Sigmoid colon (tissue), 4 donors: ENCODE measurements around the gene PHF20.

ENCODE experiments used
- POLR2A ChIP-seq, 2 donors: fragments of 450-650 bp; IDR thresholded peaks; one replicate each; pipeline ENCODE4 v1.6.1; 2016; ENCODE audit warnings: antibody characterized with exemption in 2 of 2, mild to moderate bottlenecking in 2 of 2, moderate library complexity in 2 of 2
- POLR2AphosphoS5 ChIP-seq, 4 donors: sonication (generic); formaldehyde crosslinking; IDR thresholded peaks; one replicate each; pipeline ENCODE4 v1.6.1; 2017; ENCODE audit warnings: antibody characterized with exemption in 4 of 4
- TF ChIP-seq, protein P1 (sequence below), 4 experiments: fragments of 450-650 bp in 3 of 4; fragments of 200-600 bp in 1 of 4; IDR thresholded peaks; one replicate each; pipeline ENCODE4 v1.5.1; 2016 to 2019; ENCODE audit warnings: antibody characterized with exemption in 4 of 4, mild to moderate bottlenecking in 3 of 4, moderate library complexity in 2 of 4

DNA sequence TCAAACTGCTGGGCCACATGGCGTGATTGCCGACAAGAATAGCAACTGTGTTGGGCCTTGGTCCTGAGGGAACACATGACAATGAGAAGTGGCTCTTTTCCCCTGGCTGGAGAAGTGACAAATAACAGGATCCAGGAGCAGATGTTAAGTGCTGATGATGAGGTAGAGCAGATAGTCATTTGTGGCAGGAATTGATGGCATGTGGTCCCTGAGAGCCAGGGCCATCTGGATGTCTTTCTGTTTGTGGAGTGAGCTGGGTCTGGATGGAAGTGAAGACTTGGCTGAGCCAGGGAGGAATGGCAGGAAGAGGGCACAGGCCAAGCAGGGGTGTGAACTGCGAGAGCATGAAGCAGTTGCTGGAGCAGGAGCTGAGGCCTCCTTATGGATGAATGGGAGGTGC, 114.7 kb downstream of the PHF20 start:
- TF ChIP-seq, protein P1, sequence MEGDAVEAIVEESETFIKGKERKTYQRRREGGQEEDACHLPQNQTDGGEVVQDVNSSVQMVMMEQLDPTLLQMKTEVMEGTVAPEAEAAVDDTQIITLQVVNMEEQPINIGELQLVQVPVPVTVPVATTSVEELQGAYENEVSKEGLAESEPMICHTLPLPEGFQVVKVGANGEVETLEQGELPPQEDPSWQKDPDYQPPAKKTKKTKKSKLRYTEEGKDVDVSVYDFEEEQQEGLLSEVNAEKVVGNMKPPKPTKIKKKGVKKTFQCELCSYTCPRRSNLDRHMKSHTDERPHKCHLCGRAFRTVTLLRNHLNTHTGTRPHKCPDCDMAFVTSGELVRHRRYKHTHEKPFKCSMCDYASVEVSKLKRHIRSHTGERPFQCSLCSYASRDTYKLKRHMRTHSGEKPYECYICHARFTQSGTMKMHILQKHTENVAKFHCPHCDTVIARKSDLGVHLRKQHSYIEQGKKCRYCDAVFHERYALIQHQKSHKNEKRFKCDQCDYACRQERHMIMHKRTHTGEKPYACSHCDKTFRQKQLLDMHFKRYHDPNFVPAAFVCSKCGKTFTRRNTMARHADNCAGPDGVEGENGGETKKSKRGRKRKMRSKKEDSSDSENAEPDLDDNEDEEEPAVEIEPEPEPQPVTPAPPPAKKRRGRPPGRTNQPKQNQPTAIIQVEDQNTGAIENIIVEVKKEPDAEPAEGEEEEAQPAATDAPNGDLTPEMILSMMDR (IDR thresholded peaks at IDR 0.05), result no peak
- TF ChIP-seq POLR2A (IDR thresholded peaks at IDR 0.05), result no peak
- TF ChIP-seq POLR2AphosphoS5 (IDR thresholded peaks at IDR 0.05), result peak in 3 of 4 donors; percentile 63 to 76 (median 75)
